ENCODE data around the gene RTCB.

RTCB gene

GRCh38 chr22:32352681-32353080 is 59.4 kb downstream of the RTCB start:
- no peak for TF ChIP-seq TAF1 (IDR thresholded peaks at IDR 0.05; ENCODE audit: low read depth)
- TF ChIP-seq ZBTB7A (IDR thresholded peaks at IDR 0.05; ENCODE audit: low read depth), result no peak
- no peak for TF ChIP-seq NFIC (IDR thresholded peaks at IDR 0.05)
- TF ChIP-seq CREB1 (IDR thresholded peaks at IDR 0.05; ENCODE audit: low read depth), result no peak

GRCh38 chr22:32348031-32348611 is 63.9 kb downstream of the RTCB start:
- TF ChIP-seq MAX (IDR thresholded peaks at IDR 0.05) (no peak), TAF1 (IDR thresholded peaks at IDR 0.05; ENCODE audit: low read depth) (no peak), EP300 (IDR thresholded peaks at IDR 0.05; ENCODE audit: borderline replicate concordance) (no peak), ZBTB7A (IDR thresholded peaks at IDR 0.05; ENCODE audit: low read depth) (no peak), CREB1 (IDR thresholded peaks at IDR 0.05; ENCODE audit: low read depth) (no peak), CEBPB (IDR thresholded peaks at IDR 0.05) (no peak), TEAD4 (IDR thresholded peaks at IDR 0.05) (no peak), EGR1 (IDR thresholded peaks at IDR 0.05) (no peak), YY1 (IDR thresholded peaks at IDR 0.05; ENCODE audit: low read depth) (no peak), FOXM1 (IDR thresholded peaks at IDR 0.05; ENCODE audit: borderline replicate concordance, low read depth) (no peak), TCF12 (IDR thresholded peaks at IDR 0.05; ENCODE audit: low read depth) (no peak), NFIC (IDR thresholded peaks at IDR 0.05) (no peak), REST (IDR thresholded peaks at IDR 0.05; ENCODE audit: low read depth) (no peak), USF1 (IDR thresholded peaks at IDR 0.05) (no peak), RAD21 (IDR thresholded peaks at IDR 0.05; ENCODE audit: low read depth) (no peak)

GRCh38 chr22:32343941-32344340 is 68.1 kb downstream of the RTCB start:
- no peak for TF ChIP-seq MAX (IDR thresholded peaks at IDR 0.05)
- TF ChIP-seq ZBTB7A (IDR thresholded peaks at IDR 0.05; ENCODE audit: low read depth), result no peak
- no peak for TF ChIP-seq EP300 (IDR thresholded peaks at IDR 0.05; ENCODE audit: borderline replicate concordance)
- TF ChIP-seq TEAD4 (IDR thresholded peaks at IDR 0.05), result no peak
- no peak for TF ChIP-seq NFIC (IDR thresholded peaks at IDR 0.05)
- TF ChIP-seq YY1 (IDR thresholded peaks at IDR 0.05; ENCODE audit: low read depth), result no peak
- no peak for TF ChIP-seq CEBPB (IDR thresholded peaks at IDR 0.05)
- TF ChIP-seq FOXM1 (IDR thresholded peaks at IDR 0.05; ENCODE audit: borderline replicate concordance, low read depth), result no peak
- TF ChIP-seq RAD21 (IDR thresholded peaks at IDR 0.05; ENCODE audit: low read depth), result no peak
- TF ChIP-seq TCF12 (IDR thresholded peaks at IDR 0.05; ENCODE audit: low read depth), result no peak
- TF ChIP-seq TAF1 (IDR thresholded peaks at IDR 0.05; ENCODE audit: low read depth), result no peak
- TF ChIP-seq USF1 (IDR thresholded peaks at IDR 0.05), result no peak
- no peak for TF ChIP-seq CREB1 (IDR thresholded peaks at IDR 0.05; ENCODE audit: low read depth)
- TF ChIP-seq EGR1 (IDR thresholded peaks at IDR 0.05), result no peak
- no peak for TF ChIP-seq REST (IDR thresholded peaks at IDR 0.05; ENCODE audit: low read depth)

GRCh38 chr22:32342977-32343376 is 69.1 kb downstream of the RTCB start:
- TF ChIP-seq ZBTB7A (IDR thresholded peaks at IDR 0.05; ENCODE audit: low read depth), result no peak
- no peak for TF ChIP-seq TCF12 (IDR thresholded peaks at IDR 0.05; ENCODE audit: low read depth)
- no peak for TF ChIP-seq TAF1 (IDR thresholded peaks at IDR 0.05; ENCODE audit: low read depth)
- no peak for TF ChIP-seq NFIC (IDR thresholded peaks at IDR 0.05)
- no peak for TF ChIP-seq YY1 (IDR thresholded peaks at IDR 0.05; ENCODE audit: low read depth)
- no peak for TF ChIP-seq REST (IDR thresholded peaks at IDR 0.05; ENCODE audit: low read depth)
